ENCODE data around the gene ROBO2.

ROBO2 gene

GRCh38 chr3:77420336-77420735, 380.4 kb downstream of the ROBO2 start:
- no peak overlapping the region for H3K4me3 ChIP-seq (ENCODE audit: low read length)
- TF ChIP-seq CTCF (conservative IDR thresholded peaks at IDR 0.05; ENCODE audit: low read length) = no peak
- DNase-seq (ENCODE audit: low read depth) = no peak

GRCh38 chr3:77421916-77422315, 382.0 kb downstream of the ROBO2 start:
- no peak overlapping the region for H3K4me3 ChIP-seq (ENCODE audit: low read length)
- DNase-seq (ENCODE audit: low read depth) = no peak
- TF ChIP-seq CTCF (conservative IDR thresholded peaks at IDR 0.05; ENCODE audit: low read length) = no peak

GRCh38 chr3:77426531-77426930, 386.6 kb downstream of the ROBO2 start:
- no peak for DNase-seq (ENCODE audit: low read depth)
- TF ChIP-seq CTCF (conservative IDR thresholded peaks at IDR 0.05; ENCODE audit: low read length) = no peak
- no peak overlapping the region for H3K4me3 ChIP-seq (ENCODE audit: low read length)

- TF ChIP-seq CTCF (conservative IDR thresholded peaks at IDR 0.05; ENCODE audit: low read length) = no peak
Observed at GRCh38 chr3:77427528-77427927, 387.6 kb downstream of the ROBO2 start.

GRCh38 chr3:77436908-77437307, 397.0 kb downstream of the ROBO2 start:
- DNase-seq (ENCODE audit: low read depth) = no peak
- no peak for TF ChIP-seq CTCF (conservative IDR thresholded peaks at IDR 0.05; ENCODE audit: low read length)
- H3K4me3 ChIP-seq (ENCODE audit: low read length) = no peak overlapping the region

More at GRCh38 chr3:77427528-77427927, 387.6 kb downstream of the ROBO2 start:
- H3K4me3 ChIP-seq (ENCODE audit: low read length) = no peak overlapping the region
- no peak for DNase-seq (ENCODE audit: low read depth)

- DNase-seq (ENCODE audit: low read depth) = no peak
- TF ChIP-seq CTCF (conservative IDR thresholded peaks at IDR 0.05; ENCODE audit: low read length) = no peak
- H3K4me3 ChIP-seq (ENCODE audit: low read length) = no peak overlapping the region
Observed at GRCh38 chr3:77446084-77446483, 406.2 kb downstream of the ROBO2 start.

GRCh38 chr3:77446761-77447160, 406.9 kb downstream of the ROBO2 start:
- no peak for TF ChIP-seq CTCF (conservative IDR thresholded peaks at IDR 0.05; ENCODE audit: low read length)
- peak; percentile 6 for DNase-seq (ENCODE audit: low read depth)
- no peak overlapping the region for H3K4me3 ChIP-seq (ENCODE audit: low read length)

All from AG10803 (cell line).